ENCODE measurements around the gene PNLIPRP3.
A peak's percentile ranks its signal among the peaks of the same experiment; 100 is the strongest.

PNLIPRP3 gene

DNA sequence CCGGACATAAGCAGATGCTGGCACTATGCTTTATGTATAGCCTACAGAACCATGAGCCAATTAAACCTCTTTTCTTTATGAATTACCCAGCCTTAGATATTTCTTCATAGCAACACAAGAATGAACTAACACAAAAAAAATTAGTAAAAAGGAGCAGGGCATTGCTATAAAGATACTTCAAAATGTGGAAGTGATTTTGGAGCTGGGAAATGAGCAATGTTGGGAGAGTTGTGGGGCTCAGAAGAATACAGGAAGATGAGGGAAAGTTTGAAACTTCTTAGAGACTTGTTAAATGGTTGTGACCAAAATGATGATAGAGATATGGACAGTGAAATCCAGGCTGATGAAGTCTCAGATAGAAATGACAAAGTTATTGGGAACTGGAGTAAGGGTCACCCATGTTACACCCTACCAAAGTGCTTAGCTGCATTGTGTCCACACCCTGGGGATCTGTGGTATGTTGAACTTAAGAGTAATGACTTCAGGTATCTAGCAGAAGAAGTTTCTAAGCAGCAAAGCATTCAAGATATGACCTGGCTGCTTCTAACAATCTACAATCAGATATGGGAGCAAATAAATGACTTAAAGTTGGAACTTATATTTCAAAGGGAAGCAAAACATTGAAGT lies 24.2 kb downstream of the PNLIPRP3 start:
- DNase-seq = peak in 1 of 2 donors; percentile 21

DNA sequence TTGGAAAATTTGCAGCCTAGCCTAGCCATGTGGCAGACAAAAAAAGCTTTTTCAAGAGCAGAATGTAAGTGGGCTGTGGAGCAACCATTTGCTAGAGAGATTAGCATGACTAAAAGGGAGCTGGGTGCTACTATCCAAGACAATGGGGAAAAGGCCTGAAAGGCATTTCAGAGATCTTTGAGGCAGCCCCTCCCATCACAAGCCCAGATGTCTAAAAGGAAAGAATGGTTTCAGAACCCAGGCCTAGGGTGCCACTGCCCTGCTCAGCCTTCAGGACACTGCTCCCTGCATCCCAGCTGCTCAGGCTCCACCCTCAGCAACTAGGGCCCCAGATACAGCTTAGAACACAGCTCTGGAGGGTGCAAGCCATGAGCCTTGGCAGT lies 24.7 kb downstream of the PNLIPRP3 start:
- no peak for DNase-seq

DNA sequence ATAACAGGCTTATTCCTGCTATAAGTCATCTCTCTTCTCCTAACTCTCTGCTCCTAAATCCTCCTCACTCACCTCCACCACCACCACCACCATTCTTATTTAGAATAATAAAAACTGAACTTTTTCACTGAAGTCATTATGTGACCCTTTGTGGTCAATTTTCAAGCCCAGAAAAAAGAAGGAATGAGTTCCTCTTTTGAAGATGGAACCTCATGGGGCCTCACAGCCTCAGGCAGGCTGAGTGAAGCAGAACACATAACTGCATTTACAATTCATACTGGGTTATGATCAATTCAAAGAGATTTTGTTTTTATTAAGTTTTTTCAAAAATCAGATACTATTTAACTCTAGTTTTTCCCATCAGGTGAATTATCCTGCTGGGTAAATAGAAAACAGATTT lies 29.8 kb downstream of the PNLIPRP3 start:
- DNase-seq = peak; percentile 21 to 31

- no peak for DNase-seq
Observed at GRCh38 chr10:116460219-116460618, 32.6 kb downstream of the PNLIPRP3 start.

- DNase-seq = no peak
Observed at GRCh38 chr10:116461680-116462079, 34.0 kb downstream of the PNLIPRP3 start.

GRCh38 chr10:116464257-116464656 lies 36.6 kb downstream of the PNLIPRP3 start:
- no peak for DNase-seq

DNA sequence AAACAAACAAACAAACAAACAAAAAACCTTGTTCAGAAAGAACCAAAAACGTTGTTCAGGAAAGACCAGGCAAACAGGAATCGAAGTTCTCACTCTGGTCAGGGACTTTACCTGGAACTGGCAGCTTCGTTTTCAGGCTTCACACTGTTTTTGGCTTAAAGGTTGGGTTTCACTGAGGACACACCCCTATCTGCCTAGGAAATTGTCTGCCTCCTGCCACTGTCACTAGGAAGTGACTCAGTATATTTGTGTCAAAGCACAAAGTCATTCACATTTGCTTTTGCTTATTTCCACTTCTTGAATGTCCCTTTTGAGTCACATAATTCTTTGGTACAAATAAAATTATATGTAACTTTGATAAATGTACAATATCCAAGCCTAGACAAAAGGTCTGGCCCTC lies 37.9 kb downstream of the PNLIPRP3 start:
- DNase-seq = peak; percentile 51 to 64

DNA sequence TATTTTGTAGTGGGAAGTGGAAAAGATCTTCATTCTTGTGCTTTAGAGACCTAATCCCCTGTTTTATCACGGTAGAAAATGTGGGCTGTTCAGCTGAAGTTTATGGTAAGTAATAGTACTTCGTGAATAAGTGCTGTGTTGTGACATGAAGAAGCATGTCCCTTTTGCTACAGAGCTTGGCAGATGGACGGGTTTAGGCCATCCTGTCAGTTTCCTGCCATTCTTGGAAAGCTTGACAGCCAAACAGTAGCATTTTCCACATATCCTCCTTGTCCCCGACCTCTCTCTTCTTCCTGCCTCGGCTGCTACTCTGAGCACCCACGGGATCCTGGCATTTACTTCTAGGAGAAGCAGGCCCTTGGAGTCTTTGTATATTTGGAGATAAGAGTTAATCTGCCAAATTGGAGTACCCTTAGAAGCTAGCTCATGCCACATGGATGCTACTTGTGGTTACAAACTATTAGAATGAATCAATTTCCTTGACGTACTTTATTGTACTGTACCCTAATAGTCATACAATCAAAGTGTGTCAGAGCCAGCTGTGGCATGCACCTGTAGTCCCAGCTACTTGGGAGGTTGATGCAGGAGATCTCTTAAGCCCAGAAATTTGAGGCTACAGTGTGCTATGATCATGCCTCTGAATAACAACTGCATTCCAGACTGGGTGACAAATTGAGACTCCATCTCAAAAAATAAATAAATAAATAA lies 39.2 kb downstream of the PNLIPRP3 start:
- no peak for DNase-seq

GRCh38 chr10:116469437-116469836 lies 41.8 kb downstream of the PNLIPRP3 start:
- DNase-seq = no peak

DNA sequence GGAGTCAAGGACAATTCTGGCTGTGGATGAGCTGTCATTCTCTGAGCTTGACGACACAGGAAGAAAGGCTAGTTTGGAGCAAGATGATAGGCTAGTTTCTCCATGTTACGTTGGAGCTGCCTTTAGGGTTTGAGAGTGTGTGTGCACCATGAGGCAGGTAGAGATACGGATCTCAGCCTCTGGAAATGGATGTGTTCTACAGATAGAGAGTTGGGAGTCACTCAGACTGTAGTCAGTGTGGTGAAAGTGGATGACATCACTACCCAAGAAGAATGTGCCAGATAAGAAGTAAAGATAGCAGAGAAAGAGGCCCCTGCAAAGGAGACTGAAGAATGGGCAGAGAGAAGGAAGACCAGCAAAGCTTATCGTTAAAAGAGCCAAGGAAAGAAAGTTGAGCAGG lies 42.4 kb downstream of the PNLIPRP3 start:
- DNase-seq = no peak

DNA sequence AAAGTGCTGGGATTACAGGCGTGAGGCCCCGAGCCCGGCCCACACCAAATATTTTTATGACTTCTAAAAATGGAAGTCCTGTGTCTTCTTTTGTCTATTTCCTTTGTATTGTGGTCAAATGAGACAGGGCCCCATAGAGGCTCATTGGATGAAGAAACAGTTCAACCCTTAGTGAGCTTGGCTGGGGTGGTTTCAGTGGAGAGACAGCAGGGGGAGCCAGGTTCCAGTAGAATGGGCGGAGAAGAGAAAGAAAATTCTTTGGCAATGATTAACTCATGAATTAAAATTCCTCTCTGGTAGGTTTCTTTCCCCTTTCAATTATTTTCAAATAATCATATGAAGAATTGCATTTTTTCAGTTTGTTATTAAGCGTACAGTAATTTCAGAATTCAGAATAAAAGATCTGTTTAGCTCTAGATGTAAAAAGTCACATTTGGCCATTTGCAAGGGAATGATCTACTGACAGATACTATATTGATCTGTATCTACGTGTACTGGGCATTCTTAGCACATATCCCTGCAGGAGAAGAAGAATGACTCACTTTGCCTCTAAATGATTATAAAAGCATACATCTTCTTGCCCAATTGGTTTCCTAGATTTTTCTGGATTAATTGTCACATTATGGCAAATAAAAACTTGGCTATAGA lies 43.2 kb downstream of the PNLIPRP3 start:
- DNase-seq = peak; percentile 12 to 46

DNA sequence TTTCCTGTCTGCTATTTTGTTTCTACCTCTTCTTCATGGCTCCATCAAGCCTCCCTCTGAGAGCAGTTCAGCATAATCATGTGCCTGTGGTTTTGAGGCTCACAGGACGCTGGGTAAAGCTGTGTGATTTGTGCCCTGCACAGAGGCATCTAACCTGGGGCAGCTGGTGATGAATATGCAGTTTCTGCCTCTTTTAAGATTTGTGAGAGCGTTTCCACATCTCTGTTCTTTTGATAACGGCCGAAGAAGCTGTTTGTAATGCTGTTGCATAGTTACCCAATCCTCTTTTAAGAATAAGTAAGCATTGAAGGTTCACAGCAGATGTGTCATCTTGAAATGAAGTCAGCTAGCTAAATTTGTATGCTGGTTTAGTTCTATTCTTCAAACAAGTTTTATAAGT lies 45.2 kb downstream of the PNLIPRP3 start:
- peak; percentile 33 to 40 for DNase-seq

DNA sequence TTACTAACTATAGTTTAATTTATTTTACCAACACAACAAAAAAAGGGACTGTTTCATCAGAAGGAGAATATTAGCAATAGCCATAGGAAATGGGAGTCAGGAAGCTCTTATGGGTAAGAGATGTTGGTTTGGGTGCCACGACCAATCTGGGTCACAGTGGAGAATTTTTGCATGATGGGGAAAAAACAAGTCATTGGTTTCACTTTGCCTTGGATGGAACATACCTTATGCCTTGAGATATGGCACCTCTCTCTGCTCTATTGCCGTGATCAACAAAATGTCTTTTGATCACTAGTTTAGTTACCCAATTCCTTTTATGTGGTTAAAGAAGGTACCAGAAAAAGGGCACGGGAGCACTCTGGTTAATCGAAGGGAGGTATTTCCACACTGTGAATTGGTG lies 48.2 kb downstream of the PNLIPRP3 start:
- DNase-seq = no peak

DNA sequence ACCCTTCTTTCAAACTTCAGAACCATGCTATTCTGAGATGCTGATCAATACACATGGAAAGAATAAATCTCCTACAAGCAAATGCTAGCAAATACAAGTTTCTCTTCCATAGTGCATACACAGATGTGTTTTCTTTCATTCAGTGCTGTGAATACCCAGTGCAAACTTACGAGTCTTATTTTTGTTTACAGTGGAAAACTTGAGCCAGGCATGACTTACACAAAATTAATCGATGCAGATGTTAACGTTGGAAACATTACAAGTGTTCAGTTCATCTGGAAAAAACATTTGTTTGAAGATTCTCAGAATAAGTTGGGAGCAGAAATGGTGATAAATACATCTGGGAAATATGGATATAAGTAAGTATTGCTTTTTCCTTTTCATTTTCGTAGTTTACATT lies 48.8 kb downstream of the PNLIPRP3 start:
- DNase-seq = no peak

DNA sequence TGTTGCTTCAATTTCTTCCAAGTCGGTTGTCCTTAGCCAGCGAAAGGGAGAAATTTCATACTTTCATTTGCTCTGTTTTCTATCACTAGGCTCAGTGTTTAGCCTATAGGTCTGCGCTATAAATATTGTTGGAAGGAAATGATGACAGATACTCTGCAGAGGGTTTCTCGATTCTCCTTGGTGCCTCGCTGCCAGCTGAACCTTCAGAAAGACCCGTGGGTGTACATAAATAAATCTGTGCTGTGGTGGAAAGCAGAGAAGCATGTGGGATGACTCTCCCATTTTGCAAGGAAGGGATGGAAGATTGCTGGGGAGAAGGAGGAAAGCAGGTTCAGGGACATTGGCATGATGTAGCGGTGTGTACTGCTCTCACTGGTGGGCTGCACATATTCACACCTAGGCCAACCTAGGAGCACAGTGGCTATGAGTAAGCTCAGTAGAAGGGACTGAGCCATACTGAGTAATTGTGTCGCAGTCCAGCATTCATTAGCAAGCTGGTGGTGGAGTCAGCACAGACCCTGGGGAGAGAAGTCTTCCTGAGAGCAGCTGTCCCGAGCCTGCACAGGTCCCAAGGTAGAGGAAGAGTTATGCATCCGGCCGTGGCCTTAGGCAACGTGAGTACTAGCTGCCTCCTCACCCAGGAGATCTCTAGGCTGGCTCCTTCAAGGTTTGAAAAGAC lies 50.5 kb downstream of the PNLIPRP3 start:
- no peak for DNase-seq

DNA sequence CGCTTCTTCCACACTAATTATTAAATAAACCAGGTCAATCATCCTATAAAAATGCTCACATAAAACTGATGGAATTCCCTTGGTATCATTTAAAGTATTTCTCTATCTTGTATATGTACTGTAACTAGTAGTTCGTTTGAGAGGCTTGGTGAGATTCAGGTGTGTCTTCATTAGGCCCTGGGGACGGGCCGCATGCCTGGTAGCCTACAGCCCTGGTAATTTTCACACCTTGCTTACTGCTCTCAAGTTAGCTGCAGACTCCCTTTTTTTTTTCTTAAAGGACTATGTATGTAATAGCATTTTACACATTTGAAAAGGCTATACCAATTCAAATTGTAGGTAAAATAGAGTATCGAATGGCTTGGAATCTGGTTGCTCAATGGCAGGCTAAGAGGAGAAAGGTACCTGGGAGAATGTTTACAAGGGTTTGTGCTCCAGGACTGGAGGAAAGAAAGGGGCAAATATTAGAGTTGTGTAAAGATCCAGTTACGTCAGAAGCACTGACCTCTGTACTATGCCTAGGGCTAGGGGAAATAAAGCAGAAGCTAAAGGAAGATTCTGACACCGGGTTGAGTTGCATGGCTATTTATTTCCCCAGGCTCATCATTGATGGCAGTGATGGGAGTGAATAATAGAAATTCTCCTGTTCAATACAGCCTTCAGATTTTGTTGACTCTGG lies 59.3 kb downstream of the PNLIPRP3 start:
- DNase-seq = no peak

DNA sequence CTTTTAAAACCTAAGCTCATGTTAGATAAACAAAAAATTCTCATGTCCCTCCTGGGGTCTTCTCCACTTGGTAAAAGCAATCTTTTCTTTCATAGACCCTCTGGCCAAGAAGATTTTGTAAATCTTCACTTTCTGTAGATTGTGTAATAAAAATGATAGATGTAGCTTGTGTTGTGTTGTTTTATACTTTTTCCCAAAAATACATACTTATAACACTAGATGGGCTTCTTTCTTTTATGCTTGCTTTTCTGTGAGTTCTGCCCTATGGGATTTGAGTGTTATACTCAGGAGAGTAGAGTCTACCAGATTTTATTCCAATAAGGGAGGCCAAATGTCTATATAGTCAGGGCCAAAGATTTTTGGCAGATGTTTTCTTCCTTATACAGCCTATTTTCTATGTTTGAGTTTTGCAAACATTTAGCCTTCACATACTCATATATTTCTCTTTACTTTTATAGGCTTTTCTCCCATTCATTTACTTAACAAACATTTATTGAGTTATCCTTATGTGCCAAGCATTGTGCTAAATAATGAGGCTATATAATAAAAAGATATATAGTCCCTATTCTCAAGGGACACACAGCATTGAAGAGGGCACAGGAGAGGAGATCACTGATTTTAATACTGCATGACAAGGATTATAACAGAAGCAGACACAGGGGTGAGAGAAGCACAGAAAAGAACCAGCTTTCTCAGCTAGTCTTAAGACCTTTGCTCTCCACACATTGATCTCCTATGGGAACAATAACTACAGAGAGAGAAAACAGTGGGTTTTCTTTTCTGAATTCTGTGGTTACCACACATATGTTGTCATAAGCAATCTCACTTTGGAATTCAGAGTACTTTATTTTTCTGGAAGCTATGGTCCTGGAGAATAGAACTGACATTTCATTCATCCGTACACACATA lies 60.1 kb downstream of the PNLIPRP3 start:
- no peak for DNase-seq

GRCh38 chr10:116489460-116489859 lies 61.8 kb downstream of the PNLIPRP3 start:
- no peak for DNase-seq

DNA sequence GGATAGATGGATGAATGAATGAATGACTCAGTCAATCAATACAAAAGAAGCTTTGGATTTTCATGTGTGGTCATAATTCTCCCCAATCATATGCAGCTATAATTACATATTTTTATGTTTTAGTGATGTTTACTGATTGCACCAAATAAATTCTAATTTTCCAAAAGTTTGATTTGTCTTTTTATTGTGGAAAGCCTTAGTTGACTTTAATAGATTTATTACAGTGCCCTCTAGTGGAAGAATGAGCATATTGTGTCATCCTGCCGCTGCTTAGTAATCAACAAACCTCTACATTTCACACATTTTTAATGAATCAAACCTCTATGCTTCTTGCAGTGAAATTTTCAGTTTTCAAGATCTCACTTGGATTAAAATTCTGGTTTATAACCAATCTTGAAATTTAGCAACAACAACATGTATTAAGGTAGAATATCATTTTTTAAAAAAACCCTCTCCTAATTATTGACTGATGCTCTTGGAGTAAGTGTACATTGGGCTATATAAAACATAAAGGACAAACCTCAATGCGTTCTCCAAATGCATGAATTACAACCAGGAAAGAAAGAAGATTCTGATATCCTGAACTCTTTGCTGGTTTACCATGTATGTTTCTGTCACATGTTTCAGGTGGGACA lies 62.5 kb downstream of the PNLIPRP3 start:
- peak; percentile 25 to 61 for DNase-seq

GRCh38 chr10:116504786-116505185 lies 77.1 kb downstream of the PNLIPRP3 start:
- DNase-seq = no peak

DNA sequence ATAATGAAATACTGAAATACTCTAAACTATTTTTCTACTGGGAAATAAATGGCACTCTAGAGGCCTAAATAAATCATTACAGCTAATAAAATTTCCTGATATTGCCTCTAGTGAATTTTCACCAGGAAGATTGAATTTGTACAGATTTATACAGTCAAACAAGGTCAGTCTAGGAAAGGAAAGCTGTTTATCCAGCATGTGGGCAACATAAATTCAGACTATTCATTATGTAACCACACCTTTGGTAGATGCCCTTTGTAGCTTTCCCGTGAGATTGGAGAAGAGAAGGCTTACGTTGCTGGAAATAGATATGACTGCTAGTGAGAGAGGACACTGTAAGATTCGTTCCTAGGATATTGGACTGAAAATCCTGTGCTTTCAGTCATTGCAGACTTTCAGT lies 82.9 kb downstream of the PNLIPRP3 start:
- no peak for DNase-seq
